Measurements from ENCODE around the gene BTBD17.

DNA sequence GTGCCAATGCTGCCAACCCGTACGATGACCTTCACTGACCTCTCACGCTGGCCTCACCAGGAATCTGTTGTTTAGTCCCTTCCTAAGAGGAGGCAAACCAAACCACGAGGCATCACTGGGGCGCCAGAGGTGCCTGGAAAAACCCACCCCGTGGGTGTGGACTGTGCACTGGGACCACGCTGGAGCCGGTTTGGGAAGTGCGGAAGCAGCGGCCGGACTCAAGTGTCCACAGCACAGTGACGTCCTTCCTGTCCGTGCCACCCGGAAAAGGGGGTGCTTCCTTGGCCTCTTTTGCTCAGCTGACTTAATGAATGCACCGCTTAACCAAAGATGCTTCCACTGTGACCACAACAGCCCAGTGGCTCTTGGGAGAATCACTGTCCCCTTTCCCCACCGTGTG, 44.6 kb downstream of the BTBD17 start:
- TF ChIP-seq, protein P1, sequence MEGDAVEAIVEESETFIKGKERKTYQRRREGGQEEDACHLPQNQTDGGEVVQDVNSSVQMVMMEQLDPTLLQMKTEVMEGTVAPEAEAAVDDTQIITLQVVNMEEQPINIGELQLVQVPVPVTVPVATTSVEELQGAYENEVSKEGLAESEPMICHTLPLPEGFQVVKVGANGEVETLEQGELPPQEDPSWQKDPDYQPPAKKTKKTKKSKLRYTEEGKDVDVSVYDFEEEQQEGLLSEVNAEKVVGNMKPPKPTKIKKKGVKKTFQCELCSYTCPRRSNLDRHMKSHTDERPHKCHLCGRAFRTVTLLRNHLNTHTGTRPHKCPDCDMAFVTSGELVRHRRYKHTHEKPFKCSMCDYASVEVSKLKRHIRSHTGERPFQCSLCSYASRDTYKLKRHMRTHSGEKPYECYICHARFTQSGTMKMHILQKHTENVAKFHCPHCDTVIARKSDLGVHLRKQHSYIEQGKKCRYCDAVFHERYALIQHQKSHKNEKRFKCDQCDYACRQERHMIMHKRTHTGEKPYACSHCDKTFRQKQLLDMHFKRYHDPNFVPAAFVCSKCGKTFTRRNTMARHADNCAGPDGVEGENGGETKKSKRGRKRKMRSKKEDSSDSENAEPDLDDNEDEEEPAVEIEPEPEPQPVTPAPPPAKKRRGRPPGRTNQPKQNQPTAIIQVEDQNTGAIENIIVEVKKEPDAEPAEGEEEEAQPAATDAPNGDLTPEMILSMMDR (IDR thresholded peaks at IDR 0.05): no peak
- TF ChIP-seq POLR2A (IDR thresholded peaks at IDR 0.05): no peak

Data from esophagus squamous epithelium (tissue), 4 donors.